T-helper 1 cell treated with Interleukin-12 subunit alpha and Interleukin-12 subunit beta and Interleukin-4 antibody, amounts not matched to agents 30 μg/mL and 1 μg/mL, for 36 hours (primary cell): ENCODE measurements around the gene SMIM10.
A peak's percentile ranks its signal among the peaks of the same experiment; 100 is the strongest.
"Not testable (repeated sequence)": the region's sequence is repeated elsewhere in the genome, so short reads cannot be mapped to it uniquely, and the experiment has no call there.

Experiments used
- H3K27ac Mint-ChIP-seq: one replicate; pipeline ENCODE4 v1.8.0; 2021; ENCODE audit warnings: mild to moderate bottlenecking, mixed read lengths
- H3K27me3 Mint-ChIP-seq: one replicate; pipeline ENCODE4 v1.8.0; 2021; ENCODE audit warnings: low read depth, mixed read lengths
- H3K36me3 Mint-ChIP-seq: one replicate; pipeline ENCODE4 v1.8.0; 2021; ENCODE audit warnings: low read depth, mixed read lengths
- H3K4me1 Mint-ChIP-seq: one replicate; pipeline ENCODE4 v1.8.0; 2021; ENCODE audit warnings: low read depth, mixed read lengths
- H3K4me3 Mint-ChIP-seq: one replicate; pipeline ENCODE4 v1.8.0; 2021; ENCODE audit warnings: mild to moderate bottlenecking, moderate library complexity, mixed read lengths
- H3K9me3 Mint-ChIP-seq: one replicate; pipeline ENCODE4 v1.8.0; 2021; ENCODE audit warnings: mixed read lengths

The SMIM10 gene

GRCh38 chrX:134990801-134991481 lies at the start of gene SMIM10:
TSS of gene SMIM10 (plus strand) at chrX:134990991. CDS start at chrX:134991096, 105 bp downstream.
- H3K4me1 Mint-ChIP-seq, result peaks cover 6% of the 10 kb centered on the region
- H3K36me3 Mint-ChIP-seq, result no peaks in the 10 kb centered on the region
- no peaks in the 10 kb centered on the region for H3K9me3 Mint-ChIP-seq
- peak within 1 kb of the TSS; percentile 61 for H3K27ac Mint-ChIP-seq
- H3K27me3 Mint-ChIP-seq, result peaks cover 20% of the 10 kb centered on the region
- H3K4me3 Mint-ChIP-seq, result peak within 1 kb of the TSS; percentile 79

- not testable (repeated sequence) for H3K4me1 Mint-ChIP-seq, H3K4me3 Mint-ChIP-seq, H3K27ac Mint-ChIP-seq, H3K27me3 Mint-ChIP-seq, H3K36me3 Mint-ChIP-seq, H3K9me3 Mint-ChIP-seq
Observed at GRCh38 chrX:134946364-134946763, 44.4 kb upstream of the SMIM10 start.

GRCh38 chrX:134948333-134949241 lies 42.2 kb upstream of the SMIM10 start:
- no peaks in the 10 kb centered on the region for H3K27me3 Mint-ChIP-seq
- no peak overlapping the region for H3K4me3 Mint-ChIP-seq
- no peak overlapping the region for H3K27ac Mint-ChIP-seq

GRCh38 chrX:134949271-134949670 lies 41.5 kb upstream of the SMIM10 start:
- Mint-ChIP-seq H3K36me3 (no peaks in the 10 kb centered on the region), H3K4me3 (no peak overlapping the region), H3K9me3 (no peaks in the 10 kb centered on the region), H3K27me3 (no peaks in the 10 kb centered on the region), H3K27ac (no peak overlapping the region), H3K4me1 (no peaks in the 10 kb centered on the region)

More at GRCh38 chrX:134948333-134949241, 42.2 kb upstream of the SMIM10 start:
- H3K9me3 Mint-ChIP-seq, result no peaks in the 10 kb centered on the region
- no peaks in the 10 kb centered on the region for H3K4me1 Mint-ChIP-seq
- no peaks in the 10 kb centered on the region for H3K36me3 Mint-ChIP-seq

GRCh38 chrX:134957836-134958235 lies 33.0 kb upstream of the SMIM10 start:
- Mint-ChIP-seq H3K4me1 (no peaks in the 10 kb centered on the region), H3K36me3 (no peaks in the 10 kb centered on the region), H3K4me3 (no peak overlapping the region), H3K27ac (no peak overlapping the region), H3K27me3 (peaks cover 11% of the 10 kb centered on the region), H3K9me3 (no peaks in the 10 kb centered on the region)

GRCh38 chrX:134960366-134960765 lies 30.4 kb upstream of the SMIM10 start:
- H3K4me3 Mint-ChIP-seq, result not testable (repeated sequence)
- H3K27me3 Mint-ChIP-seq, result peaks cover 11% of the 10 kb centered on the region

GRCh38 chrX:134963041-134963440 lies 27.8 kb upstream of the SMIM10 start:
- Mint-ChIP-seq H3K27ac (no peak overlapping the region), H3K4me1 (no peaks in the 10 kb centered on the region), H3K4me3 (no peak overlapping the region), H3K27me3 (peaks cover 11% of the 10 kb centered on the region), H3K36me3 (no peaks in the 10 kb centered on the region), H3K9me3 (no peaks in the 10 kb centered on the region)

More at GRCh38 chrX:134960366-134960765, 30.4 kb upstream of the SMIM10 start:
- not testable (repeated sequence) for H3K27ac Mint-ChIP-seq, H3K9me3 Mint-ChIP-seq, H3K36me3 Mint-ChIP-seq, H3K4me1 Mint-ChIP-seq

- no peaks in the 10 kb centered on the region for H3K36me3 Mint-ChIP-seq
- H3K9me3 Mint-ChIP-seq, result no peaks in the 10 kb centered on the region
- H3K27me3 Mint-ChIP-seq, result peaks cover 3% of the 10 kb centered on the region
- H3K4me3 Mint-ChIP-seq, result no peak overlapping the region
- H3K4me1 Mint-ChIP-seq, result no peaks in the 10 kb centered on the region
- H3K27ac Mint-ChIP-seq, result no peak overlapping the region
Observed at GRCh38 chrX:134969726-134970125, 21.1 kb upstream of the SMIM10 start.

GRCh38 chrX:134971926-134972325 lies 18.9 kb upstream of the SMIM10 start:
- Mint-ChIP-seq H3K36me3 (no peaks in the 10 kb centered on the region), H3K9me3 (no peaks in the 10 kb centered on the region), H3K4me1 (no peaks in the 10 kb centered on the region), H3K27me3 (peaks cover 4% of the 10 kb centered on the region), H3K27ac (no peak overlapping the region), H3K4me3 (no peak overlapping the region)

- no peak overlapping the region for H3K4me3 Mint-ChIP-seq
- peaks cover 19% of the 10 kb centered on the region for H3K27me3 Mint-ChIP-seq
- no peaks in the 10 kb centered on the region for H3K9me3 Mint-ChIP-seq
- H3K36me3 Mint-ChIP-seq, result no peaks in the 10 kb centered on the region
- H3K27ac Mint-ChIP-seq, result no peak overlapping the region
- no peaks in the 10 kb centered on the region for H3K4me1 Mint-ChIP-seq
Observed at GRCh38 chrX:134975516-134975915, 15.3 kb upstream of the SMIM10 start.

- Mint-ChIP-seq H3K9me3 (no peaks in the 10 kb centered on the region), H3K4me1 (no peaks in the 10 kb centered on the region)
Observed at GRCh38 chrX:134981910-134982309, 8.9 kb upstream of the SMIM10 start.

GRCh38 chrX:134982748-134983147 lies 8.0 kb upstream of the SMIM10 start:
- Mint-ChIP-seq H3K27me3 (peaks cover 20% of the 10 kb centered on the region), H3K4me1 (no peaks in the 10 kb centered on the region), H3K36me3 (no peaks in the 10 kb centered on the region), H3K9me3 (no peaks in the 10 kb centered on the region), H3K4me3 (no peak overlapping the region), H3K27ac (no peak overlapping the region)

More at GRCh38 chrX:134981910-134982309, 8.9 kb upstream of the SMIM10 start:
- Mint-ChIP-seq H3K27ac (no peak overlapping the region), H3K4me3 (no peak overlapping the region), H3K27me3 (peaks cover 23% of the 10 kb centered on the region), H3K36me3 (no peaks in the 10 kb centered on the region)

GRCh38 chrX:134985479-134985878 lies 5.3 kb upstream of the SMIM10 start:
- no peak overlapping the region for H3K4me3 Mint-ChIP-seq
- peaks cover 13% of the 10 kb centered on the region for H3K27me3 Mint-ChIP-seq
- no peaks in the 10 kb centered on the region for H3K9me3 Mint-ChIP-seq
- H3K27ac Mint-ChIP-seq, result no peak overlapping the region
- no peaks in the 10 kb centered on the region for H3K36me3 Mint-ChIP-seq
- peaks cover 2% of the 10 kb centered on the region for H3K4me1 Mint-ChIP-seq

GRCh38 chrX:134990475-134990800 lies 353 bp upstream of the SMIM10 start:
- Mint-ChIP-seq H3K4me3 (peak overlapping the region; percentile 62), H3K36me3 (no peaks in the 10 kb centered on the region), H3K27me3 (peaks cover 20% of the 10 kb centered on the region), H3K27ac (no peak overlapping the region), H3K9me3 (no peaks in the 10 kb centered on the region), H3K4me1 (peaks cover 6% of the 10 kb centered on the region)

- Mint-ChIP-seq H3K27me3 (peaks cover 4% of the 10 kb centered on the region), H3K36me3 (no peaks in the 10 kb centered on the region), H3K4me3 (no peak overlapping the region), H3K9me3 (no peaks in the 10 kb centered on the region), H3K27ac (no peak overlapping the region), H3K4me1 (peaks cover 4% of the 10 kb centered on the region)
Observed at GRCh38 chrX:134997646-134998045, 6.9 kb downstream of the SMIM10 start.
